DOHH2 (cell line): ENCODE measurements around the gene NAP1L4.

Source experiments
- EZH2phosphoT487 ChIP-seq: fragments of 200-600 bp; sonication (generic); IDR thresholded peaks from 2 replicates; pipeline ENCODE4 v1.6.1; 2017; ENCODE audit warnings: borderline replicate concordance, mild to moderate bottlenecking, antibody characterized with exemption, low read length, moderate library complexity, mixed read lengths
- TF ChIP-seq, protein P1 (sequence below): fragments of 200-600 bp; sonication (generic); IDR thresholded peaks from one replicate; pipeline ENCODE4 v1.5.1; 2014; ENCODE audit warnings: antibody characterized with exemption, mild to moderate bottlenecking, low read depth, low read length; ENCODE audit not compliant: poor library complexity, severe bottlenecking

DNA sequence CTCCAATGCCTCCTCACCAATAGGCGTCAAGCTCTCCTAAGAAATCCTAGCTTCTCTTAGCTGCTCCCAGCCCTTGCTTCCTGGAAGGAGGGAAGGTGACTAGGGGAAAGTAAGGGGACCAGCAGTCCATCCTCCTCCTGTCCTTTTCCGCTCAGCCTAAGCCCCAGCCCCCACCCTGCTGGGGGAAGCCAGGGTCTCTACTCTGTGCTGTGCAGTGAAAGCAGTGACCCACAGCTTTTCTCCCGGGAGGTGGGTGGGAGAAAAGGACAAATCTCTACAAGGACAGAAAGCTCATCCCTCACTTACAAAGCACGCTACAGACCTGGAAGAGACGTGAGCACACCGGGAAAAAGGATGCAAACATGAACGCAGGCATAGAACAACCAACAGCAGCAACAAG, 32.0 kb downstream of the NAP1L4 start:
- TF ChIP-seq EZH2phosphoT487, result no peak
- TF ChIP-seq, protein P1, sequence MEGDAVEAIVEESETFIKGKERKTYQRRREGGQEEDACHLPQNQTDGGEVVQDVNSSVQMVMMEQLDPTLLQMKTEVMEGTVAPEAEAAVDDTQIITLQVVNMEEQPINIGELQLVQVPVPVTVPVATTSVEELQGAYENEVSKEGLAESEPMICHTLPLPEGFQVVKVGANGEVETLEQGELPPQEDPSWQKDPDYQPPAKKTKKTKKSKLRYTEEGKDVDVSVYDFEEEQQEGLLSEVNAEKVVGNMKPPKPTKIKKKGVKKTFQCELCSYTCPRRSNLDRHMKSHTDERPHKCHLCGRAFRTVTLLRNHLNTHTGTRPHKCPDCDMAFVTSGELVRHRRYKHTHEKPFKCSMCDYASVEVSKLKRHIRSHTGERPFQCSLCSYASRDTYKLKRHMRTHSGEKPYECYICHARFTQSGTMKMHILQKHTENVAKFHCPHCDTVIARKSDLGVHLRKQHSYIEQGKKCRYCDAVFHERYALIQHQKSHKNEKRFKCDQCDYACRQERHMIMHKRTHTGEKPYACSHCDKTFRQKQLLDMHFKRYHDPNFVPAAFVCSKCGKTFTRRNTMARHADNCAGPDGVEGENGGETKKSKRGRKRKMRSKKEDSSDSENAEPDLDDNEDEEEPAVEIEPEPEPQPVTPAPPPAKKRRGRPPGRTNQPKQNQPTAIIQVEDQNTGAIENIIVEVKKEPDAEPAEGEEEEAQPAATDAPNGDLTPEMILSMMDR, result no peak
